GM23248 (cell line): ENCODE measurements around the gene APP. TPM values are rescaled to one million over a fixed set of nuclear protein-coding genes. Genes with fewer than 3 reads are reported as not detected.

ENCODE experiments used
- DNase-seq: peaks from one replicate; pipeline ENCODE4 v3.0.0-alpha.2; 2015
- H2AFZ ChIP-seq: fragments of 200-600 bp; sonication (generic); 2 replicates; pipeline ENCODE4 v1.6.1; 2016; ENCODE audit warnings: antibody characterized with exemption
- H3F3A ChIP-seq: fragments of 200-600 bp; sonication (generic); 2 replicates; pipeline ENCODE4 v1.6.1; 2016; ENCODE audit warnings: mild to moderate bottlenecking, antibody characterized with exemption, mixed run types; ENCODE audit not compliant: insufficient read depth
- H3K27ac ChIP-seq: fragments of 200-600 bp; sonication (generic); 2 replicates; pipeline ENCODE4 v1.5.1; 2016; ENCODE audit warnings: mild to moderate bottlenecking
- H3K27me3 ChIP-seq: fragments of 200-600 bp; sonication (generic); replicated peaks from 2 replicates; pipeline ENCODE4 v1.6.1; 2016; ENCODE audit warnings: mild to moderate bottlenecking; ENCODE audit not compliant: insufficient read depth
- H3K36me3 ChIP-seq: fragments of 200-600 bp; sonication (generic); 2 replicates; pipeline ENCODE4 v1.6.1; 2016; ENCODE audit warnings: low read depth, mild to moderate bottlenecking
- H3K4me1 ChIP-seq: fragments of 200-600 bp; sonication (generic); 2 replicates; pipeline ENCODE4 v1.6.1; 2016; ENCODE audit warnings: mild to moderate bottlenecking; ENCODE audit not compliant: insufficient read depth
- H3K4me2 ChIP-seq: fragments of 200-600 bp; sonication (generic); one replicate; pipeline ENCODE4 v1.6.1; 2016; ENCODE audit warnings: mild to moderate bottlenecking; ENCODE audit not compliant: unreplicated experiment
- H3K4me3 ChIP-seq: fragments of 200-600 bp; sonication (generic); 2 replicates; pipeline ENCODE4 v1.5.1; 2016; ENCODE audit warnings: mild to moderate bottlenecking
- H3K79me2 ChIP-seq: fragments of 200-600 bp; sonication (generic); 2 replicates; pipeline ENCODE4 v1.6.1; 2016; ENCODE audit warnings: mild to moderate bottlenecking; ENCODE audit not compliant: insufficient read depth
- H3K9ac ChIP-seq: fragments of 200-600 bp; sonication (generic); 2 replicates; pipeline ENCODE4 v1.6.1; 2016; ENCODE audit warnings: mild to moderate bottlenecking
- H3K9me2 ChIP-seq: fragments of 200-600 bp; sonication (generic); 2 replicates; pipeline ENCODE4 v1.6.1; 2016; ENCODE audit warnings: mixed run types, mild to moderate bottlenecking, moderate library complexity; ENCODE audit not compliant: insufficient read depth
- H3K9me3 ChIP-seq: fragments of 200-600 bp; sonication (generic); one replicate; pipeline ENCODE4 v1.6.1; 2017; ENCODE audit warnings: low read depth
- H4K20me1 ChIP-seq: fragments of 200-600 bp; sonication (generic); 2 replicates; pipeline ENCODE4 v1.6.0; 2016; ENCODE audit not compliant: insufficient read depth
- EZH2 ChIP-seq: fragments of 200-600 bp; sonication (generic); IDR thresholded peaks from 2 replicates; pipeline ENCODE4 v1.6.1; 2018; ENCODE audit warnings: antibody characterized with exemption, mild to moderate bottlenecking; ENCODE audit not compliant: insufficient read depth, poor library complexity, severe bottlenecking
- EZH2phosphoT487 ChIP-seq: fragments of 200-600 bp; sonication (generic); IDR thresholded peaks from 2 replicates; pipeline ENCODE4 v1.6.1; 2018; ENCODE audit warnings: antibody characterized with exemption, moderate library complexity, mild to moderate bottlenecking, low read depth; ENCODE audit not compliant: insufficient read depth
- WGBS, 2 experiments: methylation state at CpG; one replicate each; pipeline ENCODE4 v1.1.6; 2015 to 2017; ENCODE audit warnings: low lambda C conversion rate in 2 of 2, low coverage in 1 of 2; ENCODE audit errors: missing lambda C conversion rate in 2 of 2; 5-methylcytosine and 5-hydroxymethylcytosine counted together
- in situ Hi-C: fragments of 300-500 bp; cut with MboI; formaldehyde crosslinking; loops from 2 replicates; pipeline ENCODE4 v1.15.0; 2020
- polyA plus RNA-seq: library from polyadenylated mRNA; unstranded; fragments of >200 nt; fragmentation: Nextera tagmentation; extraction: Ambion mirVana; gene quantifications from 2 replicates; pipeline ENCODE4 v1.2.1, GENCODE V29; 2016
- total RNA-seq: library from RNA; depleted of rRNA; stranded (reverse); fragments of >200 nt; shearing (Covaris generic); gene quantifications from 2 replicates; pipeline ENCODE4 v1.2.3, GENCODE V29; 2014

The APP gene
- total and polyA plus RNA-seq, 2 experiments from 2014 or later, result 35.0 to 292 TPM

- Histone ChIP-seq H3K9ac (no peak overlapping the region), H3K36me3 (no peaks in the 10 kb centered on the region), H3F3A (no peaks in the 10 kb centered on the region), H3K27ac (no peak overlapping the region), H3K79me2 (no peaks in the 10 kb centered on the region), H3K9me3 (no peaks in the 10 kb centered on the region), H3K4me3 (no peak overlapping the region), H3K4me2 (no peak overlapping the region), H3K9me2 (no peaks in the 10 kb centered on the region), H3K27me3 (no peaks in the 10 kb centered on the region), H2AFZ (no peak overlapping the region), H3K4me1 (peaks cover 9% of the 10 kb centered on the region; the same call in 1 of the 2 replicates), H4K20me1 (no peaks in the 10 kb centered on the region)
- in situ Hi-C loops, result no loop called here
- DNase-seq, result peak; percentile 17
- no peak for TF ChIP-seq EZH2phosphoT487
- no peak for TF ChIP-seq EZH2
- WGBS, 2 experiments, result 77 to 78% methylated on average over 5 of the region's 5 CpGs
Measured at GRCh38 chr21:26177746-26178426, 7.3 kb upstream of the APP start.

GRCh38 chr21:26177187-26177586 lies 6.6 kb upstream of the APP start:
- Histone ChIP-seq H3K36me3 (no peaks in the 10 kb centered on the region), H3K79me2 (no peaks in the 10 kb centered on the region), H3K27me3 (no peaks in the 10 kb centered on the region), H3K4me2 (no peak overlapping the region), H3K9me2 (no peaks in the 10 kb centered on the region), H3F3A (no peaks in the 10 kb centered on the region), H3K4me3 (no peak overlapping the region), H3K9me3 (no peaks in the 10 kb centered on the region), H3K9ac (no peak overlapping the region), H4K20me1 (no peaks in the 10 kb centered on the region), H3K4me1 (peaks cover 9% of the 10 kb centered on the region; the same call in 1 of the 2 replicates), H2AFZ (no peak overlapping the region), H3K27ac (no peak overlapping the region)
- 41 to 42% methylated on average over 5 of the region's 5 CpGs for WGBS, 2 experiments
- TF ChIP-seq EZH2 (no peak), EZH2phosphoT487 (no peak)
- DNase-seq, result peak; percentile 35
- in situ Hi-C loops, result no loop called here

DNA sequence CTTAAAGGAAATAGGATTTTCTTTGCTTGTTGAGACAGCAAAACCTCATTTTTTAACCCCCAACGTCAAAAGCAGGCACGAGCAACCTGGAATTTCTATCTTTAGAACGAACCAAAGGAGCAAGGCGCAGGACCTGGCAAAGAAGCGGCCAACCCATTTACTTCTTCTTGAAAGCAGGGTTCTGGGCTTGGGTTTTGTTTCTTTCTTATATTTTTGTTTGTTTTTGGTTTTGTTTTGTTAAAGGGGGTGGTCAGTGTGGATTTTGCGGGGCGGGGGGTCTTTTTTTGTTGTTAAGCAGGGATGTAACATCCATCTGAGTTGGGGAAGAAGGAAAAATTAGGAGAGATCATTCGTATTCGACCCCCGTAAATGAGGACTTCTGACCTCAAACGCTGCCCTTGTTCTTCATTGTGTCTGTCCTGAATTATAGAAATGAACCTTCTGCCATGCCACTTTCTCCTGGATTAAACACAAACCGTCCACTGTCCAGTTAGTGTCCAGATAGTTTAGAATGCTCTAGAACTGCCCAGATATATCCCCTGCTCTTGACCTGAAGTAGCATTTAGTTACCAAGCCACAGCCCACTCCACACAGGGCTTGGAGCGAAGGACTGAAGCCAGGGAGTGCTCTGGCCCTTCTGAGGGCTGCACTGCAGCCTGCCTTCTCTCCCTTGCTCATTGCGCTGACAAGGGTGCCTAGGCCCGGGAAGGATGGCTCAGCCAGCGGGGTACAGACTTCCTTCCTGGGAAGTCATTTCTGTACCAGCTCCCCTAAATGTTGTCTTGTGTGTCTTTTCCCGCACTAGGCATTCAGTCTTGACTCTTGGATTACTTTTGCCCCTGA lies 909 bp upstream of the APP start:
- Histone ChIP-seq H3K9me3 (no peaks in the 10 kb centered on the region), H3K79me2 (peaks cover 25% of the 10 kb centered on the region), H3K4me1 (peaks cover 21% of the 10 kb centered on the region), H3K27ac (no peak overlapping the region), H3K4me3 (peak overlapping the region; percentile 93), H3K27me3 (no peaks in the 10 kb centered on the region), H3K36me3 (no peaks in the 10 kb centered on the region), H3K9ac (no peak overlapping the region), H3K4me2 (peak overlapping the region; percentile 82), H3F3A (peaks cover 8% of the 10 kb centered on the region), H4K20me1 (no peaks in the 10 kb centered on the region), H2AFZ (peak overlapping the region; percentile 91), H3K9me2 (no peaks in the 10 kb centered on the region)
- in situ Hi-C loops, result loop anchor here (25.0 kb wide), 1 partner anchor 284 kb away; no protein-coding TSS in a partner anchor
- TF ChIP-seq EZH2phosphoT487 (no peak), EZH2 (no peak)
- WGBS, 2 experiments, result 60 to 61% methylated on average over 17 of the region's 17 CpGs
- no peak for DNase-seq

- 0 to 1% methylated on average over 60 to 80 of the region's 80 CpGs for WGBS, 2 experiments
- Histone ChIP-seq H3K9me2 (no peaks in the 10 kb centered on the region), H3F3A (peaks cover 8% of the 10 kb centered on the region), H3K9me3 (no peaks in the 10 kb centered on the region), H2AFZ (peak overlapping the region; percentile 91), H3K27ac (peak overlapping the region; percentile 64), H3K79me2 (peaks cover 41% of the 10 kb centered on the region), H4K20me1 (no peaks in the 10 kb centered on the region), H3K4me2 (peak overlapping the region; percentile 82), H3K36me3 (no peaks in the 10 kb centered on the region), H3K4me3 (peak overlapping the region; percentile 93), H3K4me1 (peaks cover 23% of the 10 kb centered on the region), H3K27me3 (no peaks in the 10 kb centered on the region), H3K9ac (peak overlapping the region; percentile 84)
- in situ Hi-C loops, result loop anchor here (25.0 kb wide), 1 partner anchor 283 kb away; no protein-coding TSS in a partner anchor
- peak; percentile 80 for DNase-seq
- TF ChIP-seq EZH2 (no peak), EZH2phosphoT487 (no peak)
Measured at GRCh38 chr21:26169611-26170470, 729 bp downstream of the APP start.
